ENCODE data around the gene POP4. TPM values are rescaled to one million over a fixed set of nuclear protein-coding genes. Genes with fewer than 3 reads are reported as not detected.
"Not testable (repeated sequence)": the region's sequence is repeated elsewhere in the genome, so short reads cannot be mapped to it uniquely, and the experiment has no call there.

The POP4 gene
- total RNA-seq, 1 experiment from 2014 or later: 134 TPM

GRCh38 chr19:29610574-29611271 is 4.6 kb downstream of the POP4 start:
- DNase-seq (ENCODE audit: low read depth): peak; percentile 80

GRCh38 chr19:29612121-29612520 is 6.0 kb downstream of the POP4 start:
- no peak for DNase-seq (ENCODE audit: low read depth)

DNA sequence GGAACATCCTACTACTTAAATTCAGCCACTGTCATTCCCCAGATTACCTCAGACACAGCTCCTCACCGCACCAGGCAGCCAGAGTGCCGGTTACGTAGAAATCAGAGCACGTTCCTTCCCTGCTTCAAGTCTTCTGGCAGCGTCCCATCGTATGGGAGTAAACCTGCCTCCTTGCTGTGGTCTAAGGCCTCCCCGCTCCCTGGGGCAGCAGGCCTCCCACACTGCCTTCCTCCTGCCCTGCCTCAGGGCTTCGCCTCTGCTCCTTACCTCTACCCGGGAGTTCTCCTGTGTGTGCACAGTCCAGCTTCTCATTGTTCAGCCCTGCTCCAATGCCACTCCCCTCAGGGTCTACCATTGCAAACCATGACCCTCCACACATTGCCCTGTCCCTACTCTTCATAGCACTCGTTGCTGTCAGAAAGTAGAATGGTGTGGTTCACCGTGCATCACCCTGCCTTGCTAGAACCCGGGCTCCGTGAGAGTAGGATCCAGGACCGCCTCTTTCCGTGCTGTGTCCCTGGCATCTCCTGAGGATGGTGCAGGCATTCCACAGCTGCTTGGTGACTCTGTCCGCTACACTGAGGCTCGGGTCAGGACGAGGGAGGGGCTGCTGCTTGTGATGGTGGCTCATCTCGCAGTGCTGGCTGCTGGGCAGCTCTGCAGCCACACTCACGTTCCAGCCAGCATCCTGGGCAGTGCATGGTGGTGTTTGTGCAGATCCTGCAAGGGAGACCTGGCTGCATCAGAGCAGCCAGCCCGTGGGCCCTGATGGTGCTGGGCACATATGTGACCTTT is 6.9 kb downstream of the POP4 start:
- no peak for DNase-seq (ENCODE audit: low read depth)

DNA sequence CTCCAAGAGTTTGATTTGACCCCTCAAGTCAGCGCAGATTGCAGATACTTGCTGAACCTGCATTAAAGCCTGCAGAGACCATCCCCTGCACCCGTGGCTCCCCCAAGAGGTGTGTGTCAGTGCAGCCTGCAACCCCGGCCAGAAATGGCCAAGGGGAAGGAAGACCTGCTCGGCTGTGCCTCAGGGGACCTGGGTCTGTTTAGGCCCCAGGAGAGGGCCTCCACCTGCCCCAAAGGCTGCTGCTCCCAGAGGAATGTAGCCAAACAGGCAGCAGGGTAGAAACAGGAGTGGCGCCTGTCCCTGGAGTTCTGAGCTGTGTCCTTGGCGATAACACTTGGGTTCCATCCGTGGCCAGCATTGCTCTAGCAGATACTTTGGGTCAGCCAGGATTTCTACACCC is 8.0 kb downstream of the POP4 start:
- DNase-seq (ENCODE audit: low read depth): no peak

GRCh38 chr19:29614780-29615179 is 8.7 kb downstream of the POP4 start:
- DNase-seq (ENCODE audit: low read depth): no peak

- DNase-seq (ENCODE audit: low read depth): no peak
Observed at GRCh38 chr19:29615891-29616425, 9.9 kb downstream of the POP4 start.

DNA sequence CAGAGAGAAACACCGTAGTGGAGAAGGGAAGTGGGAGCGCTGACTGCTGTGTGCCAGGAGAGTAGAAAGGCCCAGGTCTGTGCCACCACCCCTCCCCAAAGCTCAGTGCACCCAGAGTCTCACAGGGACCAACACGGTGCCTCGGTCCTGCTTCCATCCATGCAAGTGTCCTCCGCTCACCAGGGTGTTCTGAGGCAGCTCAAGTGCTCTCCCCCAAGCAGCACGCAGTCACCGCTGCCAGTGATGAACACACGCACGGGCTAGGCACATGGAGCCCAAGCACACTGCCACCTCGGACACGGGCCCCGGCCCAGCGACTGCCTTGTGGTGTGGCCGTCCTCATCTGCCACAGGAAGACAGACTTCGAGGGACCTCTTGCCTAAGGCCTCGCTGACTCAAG is 10.5 kb downstream of the POP4 start:
- no peak for DNase-seq (ENCODE audit: low read depth)

GRCh38 chr19:29617366-29618266 is 11.5 kb downstream of the POP4 start:
- DNase-seq (ENCODE audit: low read depth): no peak

GRCh38 chr19:29618434-29618833 is 12.4 kb downstream of the POP4 start:
- no peak for DNase-seq (ENCODE audit: low read depth)

DNA sequence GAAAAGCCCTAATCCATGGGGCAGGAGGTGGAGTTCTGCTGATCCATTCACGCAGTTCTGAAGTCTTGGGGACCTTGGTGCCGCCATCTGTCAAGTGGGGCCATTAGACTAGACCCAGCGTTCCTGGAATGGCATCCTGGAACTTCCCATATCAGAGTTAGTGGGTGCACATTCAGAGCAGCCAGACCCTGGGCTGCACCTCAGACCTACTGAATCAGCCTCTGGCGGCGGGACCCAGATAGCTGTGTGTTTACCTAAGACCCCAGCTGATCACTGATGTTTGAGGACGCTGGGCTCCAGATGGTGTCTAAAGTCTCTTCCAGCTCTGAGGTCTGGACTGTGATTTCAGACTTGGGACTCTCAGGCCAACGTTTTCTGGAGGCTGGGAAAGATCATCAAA is 12.8 kb downstream of the POP4 start:
- no peak for DNase-seq (ENCODE audit: low read depth)

DNA sequence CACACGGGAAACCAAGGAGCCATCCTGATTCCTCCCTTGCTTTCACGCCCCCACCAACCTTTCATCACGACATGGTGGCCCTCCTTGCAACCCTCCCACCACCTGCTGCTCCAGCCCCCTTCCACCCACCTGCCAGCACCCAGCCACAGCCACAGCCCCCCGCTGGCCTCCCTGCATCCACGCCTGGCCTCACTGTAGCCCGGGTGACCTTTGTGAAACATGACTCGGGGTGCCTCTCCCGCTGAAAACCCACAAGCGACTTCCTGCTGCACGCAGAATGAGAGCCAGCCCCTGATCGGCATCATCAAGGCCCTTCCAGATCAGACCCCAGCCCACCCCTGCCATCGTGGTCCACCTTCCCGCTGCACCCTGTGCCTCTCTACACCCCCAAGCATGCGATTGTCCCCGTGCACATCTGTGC is 14.9 kb downstream of the POP4 start:
- no peak for DNase-seq (ENCODE audit: low read depth)

DNA sequence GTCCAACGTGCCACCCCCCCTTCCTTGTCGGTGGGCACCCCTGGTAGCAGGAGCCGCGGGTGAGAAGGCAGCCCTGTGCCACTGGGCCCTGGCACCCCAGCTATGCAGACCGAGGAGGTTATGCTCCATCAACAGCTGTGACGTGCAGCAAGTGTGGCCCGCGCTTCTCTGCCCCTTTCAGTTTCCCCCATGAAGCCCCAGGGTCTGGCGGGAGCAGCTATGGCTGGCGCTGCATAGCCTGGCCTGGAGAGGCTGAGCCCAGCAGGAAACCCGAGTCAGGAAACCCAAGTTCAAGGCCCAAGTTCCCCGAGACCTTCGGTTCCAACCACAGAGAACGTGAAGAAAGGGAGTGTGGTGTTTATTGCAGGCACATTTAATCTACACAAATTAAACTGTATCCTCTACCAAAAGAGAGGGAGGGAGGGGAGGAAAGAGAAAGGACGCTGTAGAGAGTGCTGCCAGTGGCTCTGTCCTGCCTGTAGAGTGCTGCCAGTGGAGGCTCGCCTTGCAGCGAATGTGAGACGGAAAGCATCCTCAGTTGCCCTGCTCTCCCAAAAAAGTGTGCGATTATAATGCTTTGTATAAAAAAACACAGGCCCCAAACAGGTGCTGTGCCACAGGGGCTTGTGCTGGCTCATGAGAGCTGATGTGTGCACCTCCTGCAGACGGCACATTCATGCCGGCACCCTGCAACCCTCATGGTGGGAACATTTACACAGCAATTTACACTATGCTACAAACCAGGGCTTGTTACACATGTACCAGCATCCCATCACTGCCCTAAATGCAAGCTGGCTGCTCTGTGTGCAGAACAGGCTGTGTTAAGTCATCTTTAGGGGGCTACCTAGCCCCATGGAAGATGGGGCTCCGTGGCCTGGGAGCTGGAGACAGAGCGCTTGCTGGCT is 16.3 kb downstream of the POP4 start:
- peak; percentile 38 for DNase-seq (ENCODE audit: low read depth)

DNA sequence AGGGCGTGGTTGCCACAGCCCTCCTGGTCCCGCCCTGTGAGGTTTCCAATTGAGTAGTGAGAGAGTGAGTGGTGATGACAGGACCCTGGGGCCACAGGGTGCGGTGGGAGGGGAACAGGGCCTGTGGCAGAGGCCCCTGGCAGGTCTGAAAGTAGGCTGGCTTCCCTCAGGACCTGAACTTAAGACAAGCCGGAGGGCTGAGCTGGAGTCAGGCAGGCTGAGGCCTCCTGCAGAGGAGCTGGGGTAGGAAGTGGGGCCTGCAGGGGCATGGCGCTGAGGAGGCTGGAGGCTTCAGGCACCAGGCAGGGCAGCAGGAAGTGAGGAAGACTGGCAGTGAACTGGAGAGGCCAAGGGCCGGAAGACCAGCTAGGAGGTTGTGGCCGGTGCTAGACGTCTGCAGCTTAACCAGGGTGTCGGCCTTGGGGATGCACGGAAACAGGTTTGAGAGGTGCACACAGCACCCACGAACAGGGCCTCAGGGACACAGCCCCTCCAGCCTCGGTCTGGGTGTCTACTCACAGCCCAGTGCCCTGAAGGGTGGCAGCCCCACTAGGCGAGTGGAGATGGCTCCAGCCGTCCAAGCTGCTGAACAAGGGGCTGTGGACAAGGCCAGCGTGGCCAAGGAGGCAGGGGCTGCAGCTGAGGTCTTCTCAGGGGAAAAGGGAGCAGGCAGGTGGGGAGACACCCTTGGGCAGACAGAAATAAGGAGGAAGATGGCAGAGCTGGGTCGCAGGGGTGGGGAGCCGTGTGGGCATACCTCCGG is 17.8 kb downstream of the POP4 start:
- no peak for DNase-seq (ENCODE audit: low read depth)

- peak; percentile 8 for DNase-seq (ENCODE audit: low read depth)
Observed at GRCh38 chr19:29624489-29625185, 18.6 kb downstream of the POP4 start.

DNA sequence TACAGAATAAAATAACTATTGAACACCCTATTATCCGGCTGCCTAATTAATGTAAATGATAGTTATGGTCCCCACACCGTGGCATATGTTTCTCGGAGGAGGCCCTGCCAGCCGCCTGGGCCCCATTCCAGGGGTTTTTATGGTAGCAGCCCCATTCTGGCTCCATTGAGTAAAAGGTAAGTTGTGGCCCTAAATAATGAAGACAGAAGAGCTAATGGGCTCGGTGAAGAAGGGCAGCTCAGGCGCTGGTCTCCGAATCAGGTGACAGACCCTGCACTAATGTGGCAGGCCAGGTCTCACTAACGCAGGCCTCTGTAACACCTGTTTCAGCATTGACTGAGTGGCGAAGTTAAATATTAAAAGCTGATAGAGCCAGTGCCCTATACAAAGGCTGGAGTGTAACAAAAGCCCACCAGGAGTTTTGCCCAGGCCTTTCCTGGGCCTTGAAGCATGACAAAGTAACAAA is 19.1 kb downstream of the POP4 start:
- no peak for DNase-seq (ENCODE audit: low read depth)

- DNase-seq (ENCODE audit: low read depth): no peak
Observed at GRCh38 chr19:29626386-29626785, 20.3 kb downstream of the POP4 start.

DNA sequence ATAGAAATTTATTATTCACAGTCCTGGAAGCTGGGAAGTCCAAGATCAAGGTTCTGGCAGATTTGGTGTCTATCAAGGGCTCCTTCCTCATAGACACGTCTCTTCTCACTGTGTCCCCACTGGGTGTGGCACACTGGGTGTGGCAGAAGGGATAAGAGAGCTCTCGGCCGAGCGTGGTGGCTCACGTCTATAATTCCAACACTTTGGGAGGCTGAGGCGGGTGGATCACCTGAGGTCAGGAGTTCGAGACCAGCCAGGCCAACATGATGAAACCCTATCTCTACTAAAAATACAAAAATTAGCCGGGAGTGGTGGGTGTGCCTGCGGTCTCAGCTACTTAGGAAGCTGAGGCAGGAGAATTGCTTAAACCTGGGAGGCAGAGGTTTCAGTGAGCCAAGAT is 20.7 kb downstream of the POP4 start:
- not testable (repeated sequence) for DNase-seq (ENCODE audit: low read depth)

GRCh38 chr19:29628661-29629385 is 22.7 kb downstream of the POP4 start:
- no peak for DNase-seq (ENCODE audit: low read depth)

Data from RPMI7951 (cell line).